SH-SY5Y (cell line): ENCODE measurements around the gene GNAI2.

Source experiments
- GATA2 ChIP-seq: IDR thresholded peaks from 2 replicates; pipeline ENCODE4 v1.6.1; 2011; ENCODE audit warnings: mild to moderate bottlenecking, low read depth, low read length
- GATA3 ChIP-seq: IDR thresholded peaks from 2 replicates; pipeline ENCODE4 v1.6.1; 2011; ENCODE audit warnings: low read depth, mild to moderate bottlenecking, low read length, moderate library complexity

DNA sequence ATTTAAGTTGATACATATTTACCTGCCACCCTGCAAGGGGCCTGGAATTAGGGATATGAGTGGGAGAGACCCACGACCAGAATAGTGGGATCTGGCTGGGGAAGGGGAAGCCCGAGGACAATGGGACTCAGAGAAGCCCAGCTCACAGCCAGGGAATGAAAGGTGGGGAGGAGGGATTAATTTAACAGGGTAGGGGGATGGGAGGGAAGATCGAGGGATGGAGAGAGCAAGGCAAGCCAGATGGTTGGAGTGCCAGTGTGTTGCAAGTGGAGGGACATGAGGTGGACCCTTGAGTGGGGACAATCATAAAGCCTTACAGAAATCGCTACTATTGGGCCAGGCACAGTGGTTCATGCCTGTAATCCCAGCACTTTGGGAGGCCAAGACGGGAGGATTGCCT, 4.4 kb upstream of the GNAI2 start:
- TF ChIP-seq GATA2 (no peak), GATA3 (no peak)
